Measurements from ENCODE around the gene ELAC2.

ELAC2 gene

DNA sequence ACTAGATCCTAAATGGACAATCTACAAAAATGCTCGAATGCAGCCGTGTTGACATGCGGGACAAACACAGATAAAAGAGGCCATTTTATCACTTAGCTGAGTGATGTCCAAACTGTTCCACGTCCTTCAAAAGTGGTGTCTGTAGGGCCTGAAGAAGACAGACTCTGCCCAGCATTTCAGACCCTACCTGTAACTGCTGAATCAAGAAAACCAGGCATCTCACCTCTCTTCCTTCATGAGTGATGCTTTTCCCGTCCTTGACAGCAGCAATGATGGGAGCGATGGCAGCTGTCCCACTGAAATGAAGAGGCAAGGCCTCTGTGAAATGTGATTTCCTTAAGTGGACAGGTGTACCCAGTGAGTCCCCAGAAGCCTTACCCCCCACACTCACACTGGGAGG, 12.3 kb downstream of the ELAC2 start:
- Histone ChIP-seq H3K9me3 (ENCODE audit: insufficient read depth, low read length) (no peaks in the 10 kb centered on the region), H4K20me1 (ENCODE audit: low read depth, low read length) (no peaks in the 10 kb centered on the region), H3K79me2 (ENCODE audit: insufficient read depth, low read length) (no peaks in the 10 kb centered on the region), H3K27me3 (ENCODE audit: low read length) (no peaks in the 10 kb centered on the region), H3K27ac (ENCODE audit: low read depth, low read length) (no peak overlapping the region), H3K9ac (ENCODE audit: low read length) (no peak overlapping the region), H3K36me3 (ENCODE audit: low read length) (peaks cover 25% of the 10 kb centered on the region; the same call in 1 of the 2 replicates), H2AFZ (ENCODE audit: low read depth, low read length, severe bottlenecking) (no peak overlapping the region), H3F3A (ENCODE audit: insufficient read depth) (0 out of 2 replicates have a peak, but pooled peaks cover 3% of the 10 kb centered on the region), H3K4me2 (ENCODE audit: low read depth, low read length, poor library complexity, severe bottlenecking) (no peak overlapping the region), H3K9me2 (replicated peaks; ENCODE audit: insufficient read depth, low read length) (no peaks in the 10 kb centered on the region), H3K4me3 (ENCODE audit: insufficient read depth, low read length, poor library complexity, severe bottlenecking) (no peak overlapping the region)
- TF ChIP-seq, protein P1, sequence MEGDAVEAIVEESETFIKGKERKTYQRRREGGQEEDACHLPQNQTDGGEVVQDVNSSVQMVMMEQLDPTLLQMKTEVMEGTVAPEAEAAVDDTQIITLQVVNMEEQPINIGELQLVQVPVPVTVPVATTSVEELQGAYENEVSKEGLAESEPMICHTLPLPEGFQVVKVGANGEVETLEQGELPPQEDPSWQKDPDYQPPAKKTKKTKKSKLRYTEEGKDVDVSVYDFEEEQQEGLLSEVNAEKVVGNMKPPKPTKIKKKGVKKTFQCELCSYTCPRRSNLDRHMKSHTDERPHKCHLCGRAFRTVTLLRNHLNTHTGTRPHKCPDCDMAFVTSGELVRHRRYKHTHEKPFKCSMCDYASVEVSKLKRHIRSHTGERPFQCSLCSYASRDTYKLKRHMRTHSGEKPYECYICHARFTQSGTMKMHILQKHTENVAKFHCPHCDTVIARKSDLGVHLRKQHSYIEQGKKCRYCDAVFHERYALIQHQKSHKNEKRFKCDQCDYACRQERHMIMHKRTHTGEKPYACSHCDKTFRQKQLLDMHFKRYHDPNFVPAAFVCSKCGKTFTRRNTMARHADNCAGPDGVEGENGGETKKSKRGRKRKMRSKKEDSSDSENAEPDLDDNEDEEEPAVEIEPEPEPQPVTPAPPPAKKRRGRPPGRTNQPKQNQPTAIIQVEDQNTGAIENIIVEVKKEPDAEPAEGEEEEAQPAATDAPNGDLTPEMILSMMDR (IDR thresholded peaks at IDR 0.05; ENCODE audit: insufficient read depth, low read length, poor library complexity, severe bottlenecking) = no peak
- no peak for TF ChIP-seq EZH2phosphoT487 (conservative IDR thresholded peaks at IDR 0.05; ENCODE audit: low read length)

DNA sequence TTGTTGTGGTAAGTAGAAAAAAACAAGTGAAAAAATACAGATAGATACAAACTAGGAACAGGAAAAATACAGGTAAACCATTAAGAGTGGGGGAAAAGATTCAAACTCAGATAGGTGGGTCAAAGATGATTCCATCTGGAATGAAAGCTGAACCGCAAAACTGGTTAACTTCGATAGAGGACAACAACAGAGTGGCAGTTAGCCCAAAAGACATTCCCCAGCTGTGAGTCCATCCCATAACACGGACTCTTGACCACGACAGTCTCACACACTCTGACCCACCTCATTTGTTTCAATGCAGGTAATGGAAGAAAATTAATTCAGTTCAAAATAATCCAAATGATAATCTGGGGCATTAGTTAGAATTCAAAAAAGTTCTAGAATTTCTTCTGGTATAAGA, 13.5 kb downstream of the ELAC2 start:
- peaks cover 27% of the 10 kb centered on the region; the same call in 1 of the 2 replicates for H3K36me3 ChIP-seq (ENCODE audit: low read length)
- H3K27me3 ChIP-seq (ENCODE audit: low read length) = no peaks in the 10 kb centered on the region
- no peaks in the 10 kb centered on the region for H4K20me1 ChIP-seq (ENCODE audit: low read depth, low read length)

DNA sequence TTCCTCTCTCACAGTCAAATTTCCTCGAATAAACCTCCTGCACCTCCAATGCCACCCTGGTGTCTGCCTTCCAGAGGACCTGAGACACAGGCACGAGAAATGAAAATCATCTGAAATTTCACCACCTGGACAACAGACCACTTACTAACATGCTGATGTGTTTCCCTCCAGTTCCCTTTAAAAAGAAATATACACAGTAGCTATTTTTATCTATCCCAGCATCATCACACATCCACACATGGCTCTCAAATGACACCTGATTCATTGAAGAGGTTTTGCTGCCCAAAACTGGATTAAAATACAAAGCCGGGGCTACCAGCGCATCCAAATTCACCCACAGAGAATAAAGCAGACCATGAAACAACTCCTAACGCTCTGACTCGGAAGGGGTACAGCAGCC, 13.9 kb downstream of the ELAC2 start:
- peaks cover 25% of the 10 kb centered on the region; the same call in 1 of the 2 replicates for H3K36me3 ChIP-seq (ENCODE audit: low read length)
- no peaks in the 10 kb centered on the region for H3K27me3 ChIP-seq (ENCODE audit: low read length)
- no peak overlapping the region for H3K9ac ChIP-seq (ENCODE audit: low read length)
- no peaks in the 10 kb centered on the region for H4K20me1 ChIP-seq (ENCODE audit: low read depth, low read length)
- no peaks in the 10 kb centered on the region for H3K79me2 ChIP-seq (ENCODE audit: insufficient read depth, low read length)
- no peaks in the 10 kb centered on the region for H3K9me2 ChIP-seq (replicated peaks; ENCODE audit: insufficient read depth, low read length)
- no peak for TF ChIP-seq EZH2phosphoT487 (conservative IDR thresholded peaks at IDR 0.05; ENCODE audit: low read length)
- TF ChIP-seq, protein P1 (IDR thresholded peaks at IDR 0.05; ENCODE audit: insufficient read depth, low read length, poor library complexity, severe bottlenecking) = no peak
- H2AFZ ChIP-seq (ENCODE audit: low read depth, low read length, severe bottlenecking) = no peak overlapping the region
- H3K27ac ChIP-seq (ENCODE audit: low read depth, low read length) = no peak overlapping the region
- no peak overlapping the region for H3K4me2 ChIP-seq (ENCODE audit: low read depth, low read length, poor library complexity, severe bottlenecking)
- no peak overlapping the region for H3K4me3 ChIP-seq (ENCODE audit: insufficient read depth, low read length, poor library complexity, severe bottlenecking)
- H3K9me3 ChIP-seq (ENCODE audit: insufficient read depth, low read length) = no peaks in the 10 kb centered on the region
- H3F3A ChIP-seq (ENCODE audit: insufficient read depth) = 0 out of 2 replicates have a peak, but pooled peaks cover 3% of the 10 kb centered on the region

More for the DNA sequence above, 13.5 kb downstream of the ELAC2 start:
- Histone ChIP-seq H2AFZ (ENCODE audit: low read depth, low read length, severe bottlenecking) (no peak overlapping the region), H3K9me3 (ENCODE audit: insufficient read depth, low read length) (no peaks in the 10 kb centered on the region), H3K27ac (ENCODE audit: low read depth, low read length) (no peak overlapping the region), H3K9me2 (replicated peaks; ENCODE audit: insufficient read depth, low read length) (no peaks in the 10 kb centered on the region), H3K4me2 (ENCODE audit: low read depth, low read length, poor library complexity, severe bottlenecking) (no peak overlapping the region), H3K79me2 (ENCODE audit: insufficient read depth, low read length) (no peaks in the 10 kb centered on the region), H3K9ac (ENCODE audit: low read length) (no peak overlapping the region), H3K4me3 (ENCODE audit: insufficient read depth, low read length, poor library complexity, severe bottlenecking) (no peak overlapping the region), H3F3A (ENCODE audit: insufficient read depth) (0 out of 2 replicates have a peak, but pooled peaks cover 3% of the 10 kb centered on the region)
- TF ChIP-seq, protein P1 (IDR thresholded peaks at IDR 0.05; ENCODE audit: insufficient read depth, low read length, poor library complexity, severe bottlenecking) = no peak
- TF ChIP-seq EZH2phosphoT487 (conservative IDR thresholded peaks at IDR 0.05; ENCODE audit: low read length) = no peak
